Osteoblast (primary cell): ENCODE measurements around the gene PRKN. TPM values are rescaled to one million over a fixed set of nuclear protein-coding genes. Genes with fewer than 3 reads are reported as not detected.

Experiments used
- DNase-seq: peaks from one replicate; pipeline ENCODE4 v3.0.0; 2011; ENCODE audit warnings: low spot score, mixed read lengths; ENCODE audit not compliant: insufficient read length; ENCODE audit errors: missing footprints
- H2AFZ ChIP-seq: 2 replicates; pipeline ENCODE4 v1.6.0; 2011; ENCODE audit warnings: mild to moderate bottlenecking, low read length
- H3K27ac ChIP-seq: 2 replicates; pipeline ENCODE4 v1.5.1; 2011; ENCODE audit warnings: mild to moderate bottlenecking, low read depth, low read length, moderate library complexity
- H3K27me3 ChIP-seq: 2 replicates; pipeline ENCODE4 v1.6.0; 2012; ENCODE audit warnings: mild to moderate bottlenecking, control low read depth, inconsistent platforms, low read length, moderate library complexity; ENCODE audit not compliant: insufficient read depth
- H3K36me3 ChIP-seq: 2 replicates; pipeline ENCODE4 v1.5.1; 2011; ENCODE audit warnings: mild to moderate bottlenecking, low read length, control low read depth, moderate library complexity; ENCODE audit not compliant: insufficient read depth
- H3K4me1 ChIP-seq: 2 replicates; pipeline ENCODE4 v1.5.1; 2011; ENCODE audit warnings: mild to moderate bottlenecking, low read length, control low read depth, moderate library complexity; ENCODE audit not compliant: insufficient read depth
- H3K4me2 ChIP-seq: 2 replicates; pipeline ENCODE4 v1.6.0; 2011; ENCODE audit warnings: mild to moderate bottlenecking, low read length; ENCODE audit not compliant: insufficient read depth
- H3K4me3 ChIP-seq: fragments of 200-600 bp; sonication (generic); 3 replicates; pipeline ENCODE4 v1.5.1; 2012; ENCODE audit warnings: mild to moderate bottlenecking, low read length, inconsistent platforms; ENCODE audit not compliant: insufficient read depth
- H3K79me2 ChIP-seq: 2 replicates; pipeline ENCODE4 v1.6.0; 2012; ENCODE audit warnings: mild to moderate bottlenecking, low read length, control low read depth, inconsistent platforms; ENCODE audit not compliant: insufficient read depth
- H3K9me3 ChIP-seq: 2 replicates; pipeline ENCODE4 v1.5.1; 2011; ENCODE audit warnings: low read depth, low read length, control low read depth
- H4K20me1 ChIP-seq: 2 replicates; pipeline ENCODE4 v1.6.0; 2012; ENCODE audit warnings: mild to moderate bottlenecking, low read length, control low read depth; ENCODE audit not compliant: insufficient read depth
- CTCF ChIP-seq: IDR thresholded peaks from 2 replicates; pipeline ENCODE4 v1.5.1; 2011; ENCODE audit warnings: mild to moderate bottlenecking, low read depth, low read length, moderate library complexity; ENCODE audit errors: extremely low read depth
- total RNA-seq: library from RNA; depleted of rRNA; stranded (reverse); fragments of >200 nt; gene quantifications from 2 replicates; pipeline ENCODE4 v1.2.3, GENCODE V29; 2012

Gene PRKN
- total RNA-seq, 1 donor, result 2.9 TPM

GRCh38 chr6:161413355-161413771, 1314.2 kb downstream of the PRKN start:
- H3K4me2 ChIP-seq, result no peak overlapping the region
- H2AFZ ChIP-seq, result no peak overlapping the region
- DNase-seq, result peak; percentile 58
- no peaks in the 10 kb centered on the region for H3K9me3 ChIP-seq
- no peaks in the 10 kb centered on the region for H4K20me1 ChIP-seq
- H3K4me1 ChIP-seq, result peaks cover 4% of the 10 kb centered on the region
- H3K36me3 ChIP-seq, result no peaks in the 10 kb centered on the region
- H3K27ac ChIP-seq, result no peak overlapping the region
- no peaks in the 10 kb centered on the region for H3K79me2 ChIP-seq
- peaks cover 5% of the 10 kb centered on the region for H3K27me3 ChIP-seq
- no peak for TF ChIP-seq CTCF
- H3K4me3 ChIP-seq, result no peak overlapping the region

- Histone ChIP-seq H3K9me3 (no peaks in the 10 kb centered on the region), H3K27ac (no peak overlapping the region), H2AFZ (no peak overlapping the region), H3K4me2 (no peak overlapping the region), H3K36me3 (no peaks in the 10 kb centered on the region), H3K27me3 (peaks cover 5% of the 10 kb centered on the region), H3K4me1 (peaks cover 3% of the 10 kb centered on the region), H3K4me3 (no peak overlapping the region), H4K20me1 (no peaks in the 10 kb centered on the region), H3K79me2 (no peaks in the 10 kb centered on the region)
- no peak for DNase-seq
- no peak for TF ChIP-seq CTCF
Observed at GRCh38 chr6:161412795-161413194, 1314.8 kb downstream of the PRKN start.

DNA sequence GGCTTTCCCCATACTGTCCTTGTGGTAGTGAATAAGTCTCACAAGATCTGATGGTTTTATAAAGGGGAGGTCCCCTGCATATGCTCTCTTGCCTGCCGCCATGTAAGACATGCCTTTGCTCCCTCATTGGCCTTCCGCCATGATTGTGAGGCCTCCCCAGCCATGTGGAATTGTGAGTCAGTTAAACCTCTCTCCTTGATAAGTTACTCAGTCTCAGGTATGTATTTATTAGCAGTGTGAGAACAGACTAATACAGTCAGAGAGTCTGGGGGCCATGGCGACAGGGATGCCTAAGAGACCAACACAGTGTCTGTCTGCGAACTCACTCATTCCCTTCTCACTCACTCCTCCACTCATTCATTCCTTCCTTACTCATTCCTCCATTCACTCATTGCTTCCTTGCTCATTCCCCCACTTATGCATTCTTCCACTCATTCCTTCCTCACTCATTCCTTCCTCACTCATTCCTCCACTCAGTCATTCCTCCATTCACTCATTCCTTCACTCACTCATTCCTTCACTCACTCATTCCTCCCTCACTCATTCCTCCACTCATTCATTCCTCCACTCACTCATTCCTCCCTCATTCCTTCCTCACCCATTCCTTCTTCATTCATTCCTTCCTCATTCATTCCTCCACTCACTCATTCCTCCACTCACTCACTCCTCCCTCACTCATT, 1316.2 kb downstream of the PRKN start:
- Histone ChIP-seq H3K27me3 (peaks cover 5% of the 10 kb centered on the region), H3K36me3 (no peaks in the 10 kb centered on the region), H2AFZ (no peak overlapping the region), H3K4me1 (peaks cover 13% of the 10 kb centered on the region), H3K4me3 (no peak overlapping the region), H3K4me2 (no peak overlapping the region), H4K20me1 (no peaks in the 10 kb centered on the region), H3K79me2 (no peaks in the 10 kb centered on the region), H3K27ac (no peak overlapping the region), H3K9me3 (no peaks in the 10 kb centered on the region)
- TF ChIP-seq CTCF, result no peak
- DNase-seq, result no peak

DNA sequence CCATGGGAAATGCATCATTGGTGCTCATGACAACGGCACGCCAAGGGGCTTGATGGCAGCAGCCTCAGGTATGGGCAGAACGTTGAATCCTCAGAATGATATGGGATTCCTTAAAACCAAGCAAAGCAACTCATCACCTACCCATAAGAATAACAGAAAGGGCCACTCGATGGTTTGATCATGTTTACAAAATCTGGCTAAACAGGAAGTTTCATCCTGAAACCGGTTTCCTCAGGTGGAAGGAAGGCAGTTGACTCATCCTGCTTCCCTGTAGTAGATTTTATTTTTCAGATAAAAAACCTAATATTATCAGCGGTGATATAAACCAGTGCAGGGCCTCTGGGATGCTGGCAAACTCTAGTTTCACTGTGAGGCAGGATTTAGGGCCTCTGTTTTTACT, 1316.8 kb downstream of the PRKN start:
- Histone ChIP-seq H3K4me1 (peaks cover 16% of the 10 kb centered on the region), H3K79me2 (no peaks in the 10 kb centered on the region), H3K9me3 (no peaks in the 10 kb centered on the region), H3K27ac (no peak overlapping the region), H3K4me2 (no peak overlapping the region), H3K4me3 (no peak overlapping the region), H4K20me1 (no peaks in the 10 kb centered on the region), H2AFZ (no peak overlapping the region), H3K36me3 (no peaks in the 10 kb centered on the region), H3K27me3 (peaks cover 5% of the 10 kb centered on the region)
- no peak for DNase-seq
- TF ChIP-seq CTCF, result no peak
